Renal pelvis (tissue), 4 donors: ENCODE data around the gene CACNA1F. TPM values are rescaled to one million over a fixed set of nuclear protein-coding genes. Genes with fewer than 3 reads are reported as not detected.
"Not testable (repeated sequence)": the region's sequence is repeated elsewhere in the genome, so short reads cannot be mapped to it uniquely, and the experiment has no call there.

Source experiments
- DNase-seq: peaks from one replicate; pipeline ENCODE4 v3.0.0-alpha.2; 2013
- polyA plus RNA-seq, 3 donors: library from polyadenylated mRNA; unstranded; fragments of 120-200 nt; gene quantifications; one replicate each; pipeline ENCODE4 v1.2.1, GENCODE V29; 2013; ENCODE audit not compliant: insufficient read length in 3 of 3

CACNA1F gene
- polyA plus RNA-seq, 3 donors, result 0.11 to 0.33 (median 0.22) TPM

DNA sequence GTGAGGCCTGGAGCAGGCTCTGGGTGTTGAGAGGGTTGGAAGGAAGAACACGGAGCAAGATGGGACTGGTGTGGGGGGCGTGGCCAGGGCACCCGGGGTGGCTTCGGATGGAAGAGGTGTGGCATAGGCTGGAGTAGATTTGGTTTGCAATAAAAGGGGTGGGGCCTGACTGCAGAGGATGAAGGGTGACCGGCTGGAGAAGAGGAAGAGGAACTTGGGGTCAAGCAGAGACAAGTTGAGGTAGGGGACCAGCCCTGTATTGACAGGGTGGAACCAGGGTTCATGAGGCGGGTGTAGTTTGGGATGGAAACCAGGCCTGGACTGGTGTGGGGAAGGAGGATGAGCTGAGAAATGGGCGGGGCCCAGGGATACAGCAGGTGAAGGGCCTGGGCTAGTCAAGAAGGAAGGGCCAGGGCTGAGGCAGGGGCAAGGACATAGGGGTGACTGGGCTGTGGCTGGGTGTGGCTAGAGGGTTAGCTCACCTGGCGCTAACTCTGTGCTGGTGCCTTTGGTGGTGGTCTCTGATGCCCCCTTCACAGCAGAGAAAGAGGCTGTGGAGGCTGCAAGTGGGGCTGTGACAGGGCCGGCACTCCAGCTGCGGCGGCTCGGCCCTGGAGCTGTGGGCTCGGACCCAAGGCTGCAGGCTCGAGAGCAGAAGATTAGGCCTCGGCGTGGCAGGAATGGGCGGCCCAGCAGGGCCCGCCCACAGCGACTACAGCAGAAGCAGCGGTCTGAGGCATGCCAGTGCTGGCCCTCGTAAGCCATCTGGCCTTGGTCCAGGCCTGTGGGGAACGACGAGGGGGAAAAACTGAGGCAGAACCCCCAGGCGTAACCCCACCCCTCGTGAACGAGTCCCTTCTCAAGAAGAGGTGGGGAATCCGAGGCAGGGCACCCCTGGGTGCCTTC is 56.5 kb downstream of the CACNA1F start:
- no peak for DNase-seq

DNA sequence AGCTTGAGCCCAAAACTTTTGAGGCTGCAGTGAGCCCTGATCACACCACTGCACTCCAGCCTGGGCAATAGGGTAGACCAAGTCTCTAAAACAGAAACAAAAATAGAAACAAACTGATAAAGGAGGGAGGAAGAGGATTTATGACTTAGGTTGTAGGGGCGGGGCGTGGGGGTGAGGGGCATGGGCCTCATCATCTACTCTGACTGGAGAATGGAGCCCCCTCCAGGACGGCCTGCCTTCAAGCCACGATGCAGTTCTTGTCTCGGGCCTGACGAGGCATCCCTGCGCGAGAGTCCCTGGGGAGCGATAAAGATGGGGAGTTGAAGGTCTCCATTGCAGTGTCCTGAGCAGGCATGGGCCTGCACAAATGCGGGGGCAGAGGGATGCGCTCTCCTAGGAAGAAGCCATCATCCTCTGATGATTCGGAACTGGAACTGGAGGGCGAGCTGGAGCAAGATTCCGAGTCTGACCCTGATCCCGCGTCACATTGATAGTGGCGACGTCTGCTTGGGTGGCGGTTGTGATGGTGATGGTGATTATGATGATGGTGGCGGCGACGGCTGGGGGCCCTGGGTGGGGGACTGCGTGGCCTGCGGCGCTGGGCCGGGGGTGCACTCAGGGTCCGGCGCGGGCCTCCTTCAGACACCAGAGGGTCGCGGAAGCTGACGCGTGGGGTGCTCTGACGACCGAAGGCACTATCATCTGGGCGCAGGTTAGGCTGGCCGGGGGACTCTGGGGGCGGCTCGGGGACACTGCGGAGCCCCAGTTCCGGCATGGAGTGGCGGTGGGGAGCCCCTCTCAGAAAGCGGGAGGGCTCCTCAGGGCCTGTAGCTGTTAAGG is 57.5 kb downstream of the CACNA1F start:
- DNase-seq, result no peak

DNA sequence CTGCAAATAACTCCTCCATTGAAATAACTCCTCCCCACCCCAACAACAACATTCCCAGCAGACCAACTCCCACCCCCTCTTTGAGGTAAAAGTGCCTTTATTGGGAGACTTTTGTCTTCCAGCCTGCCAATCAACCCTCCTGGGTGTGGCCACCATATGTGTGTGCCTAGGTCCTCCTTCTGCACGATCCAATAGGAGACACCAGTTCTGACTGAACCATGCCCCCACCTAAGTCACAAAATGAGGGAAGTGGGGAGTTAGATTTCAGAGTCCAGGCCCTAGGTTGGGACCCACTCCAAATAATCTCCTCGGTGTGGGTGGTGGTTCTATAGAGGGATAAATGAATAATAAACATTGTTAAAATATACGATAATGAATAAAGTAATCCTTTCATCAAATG is 58.4 kb downstream of the CACNA1F start:
- DNase-seq, result no peak

DNA sequence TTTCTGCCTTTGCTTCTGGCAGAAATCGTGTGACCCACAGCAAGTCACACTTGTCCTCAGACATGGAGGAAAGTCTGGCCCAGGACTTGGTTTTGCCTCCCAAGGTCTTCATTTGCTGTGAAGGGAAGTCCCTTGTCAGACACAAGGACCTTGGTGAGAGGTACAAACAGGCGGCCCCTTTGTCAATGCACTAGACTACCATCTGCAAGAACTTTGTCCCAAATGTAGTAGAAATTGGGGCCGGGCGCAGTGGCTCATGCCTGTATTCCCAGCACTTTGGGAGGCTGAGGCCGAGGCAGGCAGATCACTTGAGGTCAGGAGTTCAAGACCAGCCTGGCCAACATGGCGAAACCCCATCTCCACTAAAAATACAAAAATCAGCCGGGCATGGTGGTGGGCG is 59.6 kb downstream of the CACNA1F start:
- not testable (repeated sequence) for DNase-seq

DNA sequence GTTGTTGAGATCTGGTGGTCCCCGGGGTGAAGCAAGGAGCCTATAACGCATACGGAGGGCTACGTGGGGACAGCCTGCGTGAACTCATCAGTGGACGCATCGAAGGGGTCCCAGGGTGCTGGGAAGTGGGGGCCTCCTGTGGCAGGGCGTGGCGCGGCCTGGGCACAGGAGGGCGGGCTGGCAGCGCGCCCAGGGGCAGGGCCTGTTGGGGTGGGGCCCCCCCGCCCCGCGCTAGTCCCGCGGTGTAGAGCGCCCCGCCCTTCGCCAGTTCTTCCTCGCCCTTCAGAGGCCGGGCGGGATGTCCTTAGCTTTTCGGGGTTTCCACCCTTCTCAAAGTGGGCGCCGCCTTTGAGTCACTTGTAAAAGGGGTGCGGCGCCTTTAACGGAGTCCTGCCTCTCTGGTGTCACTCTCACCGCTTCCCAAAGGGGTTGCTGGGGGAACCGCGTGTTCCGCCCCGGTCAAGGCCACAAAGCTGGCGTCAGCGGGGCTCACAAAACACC is 60.8 kb downstream of the CACNA1F start:
- DNase-seq, result no peak

DNA sequence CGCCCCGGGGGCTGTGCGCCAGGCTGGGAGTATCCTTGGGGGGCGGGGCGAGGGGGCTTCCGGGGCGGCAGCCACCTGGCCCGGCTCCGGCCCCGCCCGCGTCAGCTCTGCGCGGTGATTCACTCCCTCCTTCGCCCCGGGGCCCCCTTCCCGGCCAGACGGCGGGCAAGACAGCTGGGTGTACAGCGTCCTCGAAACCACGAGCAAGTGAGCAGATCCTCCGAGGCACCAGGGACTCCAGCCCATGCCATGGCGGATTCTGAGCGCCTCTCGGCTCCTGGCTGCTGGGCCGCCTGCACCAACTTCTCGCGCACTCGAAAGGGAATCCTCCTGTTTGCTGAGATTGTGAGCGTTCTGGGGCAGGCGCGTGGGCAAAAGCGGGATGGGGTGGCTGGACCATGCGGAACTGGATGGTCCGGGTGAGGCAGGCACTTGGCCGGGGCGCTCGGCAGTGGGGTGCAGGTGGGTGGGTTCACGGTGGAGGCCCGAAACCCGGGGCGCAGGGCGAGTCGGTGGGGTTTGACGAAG is 61.3 kb downstream of the CACNA1F start, which contains the start of gene PLP2:
Gene PLP2, plus strand, starts transcription at position 147 of the 528 bp plus-strand sequence. Its CDS starts 103 bp downstream, at position 250.
- DNase-seq, result no peak

DNA sequence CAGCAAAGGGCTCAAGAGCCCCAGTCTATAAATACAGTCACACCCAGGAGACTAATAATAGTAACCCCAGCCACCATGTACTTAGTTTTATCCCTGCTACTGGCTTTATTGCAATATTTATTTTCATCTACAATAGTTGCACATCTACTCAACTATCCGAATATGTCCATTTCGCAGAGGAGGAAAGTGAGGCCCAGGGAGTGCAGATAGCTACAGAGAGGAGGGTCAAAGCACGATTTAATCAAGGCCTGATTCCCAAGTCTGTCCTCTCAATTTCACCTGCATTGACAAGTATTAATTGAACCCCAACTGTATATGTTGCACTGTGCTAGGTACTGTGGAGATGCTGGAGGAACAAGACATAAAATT is 65.4 kb downstream of the CACNA1F start:
- no peak for DNase-seq

DNA sequence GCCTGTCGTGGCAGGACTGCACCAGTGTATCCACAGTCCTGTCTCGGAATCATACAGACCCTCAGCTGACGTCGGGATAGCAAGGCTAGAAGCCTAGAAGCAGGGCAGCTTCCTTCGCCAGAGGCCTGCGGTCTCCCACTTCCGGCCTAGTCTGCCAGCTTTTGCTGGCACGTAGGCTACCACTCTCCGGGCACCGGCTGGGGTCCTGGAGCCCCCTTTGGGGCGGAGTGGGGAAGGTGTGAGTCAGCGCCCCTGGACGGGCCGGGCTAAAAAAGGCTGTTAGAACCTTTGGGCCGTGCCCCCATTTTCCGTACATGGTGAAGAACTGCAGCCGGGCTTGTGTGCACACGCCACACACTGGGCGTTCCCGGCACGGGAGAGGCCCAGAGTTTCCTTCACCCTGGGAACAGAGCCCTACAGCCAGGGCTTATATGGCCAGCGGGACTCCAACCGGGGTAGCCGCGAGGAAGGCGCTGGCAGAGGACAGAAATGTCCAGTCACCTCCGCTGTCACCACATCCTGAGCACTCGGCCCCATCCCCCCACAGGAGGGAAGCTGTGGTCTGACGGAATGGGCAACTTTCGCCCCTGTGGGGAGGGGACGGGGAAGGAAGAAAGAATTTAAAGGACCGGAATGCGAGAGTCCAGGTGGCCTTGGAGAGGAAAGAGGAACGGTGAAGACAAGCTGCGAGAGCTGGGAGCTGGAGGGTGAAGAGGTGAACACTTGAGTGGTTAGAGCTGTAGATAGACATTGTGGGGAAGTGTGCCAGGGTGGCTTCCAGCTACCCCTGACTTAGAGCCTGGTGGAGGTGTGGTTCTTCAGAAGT is 66.0 kb downstream of the CACNA1F start:
- no peak for DNase-seq

DNA sequence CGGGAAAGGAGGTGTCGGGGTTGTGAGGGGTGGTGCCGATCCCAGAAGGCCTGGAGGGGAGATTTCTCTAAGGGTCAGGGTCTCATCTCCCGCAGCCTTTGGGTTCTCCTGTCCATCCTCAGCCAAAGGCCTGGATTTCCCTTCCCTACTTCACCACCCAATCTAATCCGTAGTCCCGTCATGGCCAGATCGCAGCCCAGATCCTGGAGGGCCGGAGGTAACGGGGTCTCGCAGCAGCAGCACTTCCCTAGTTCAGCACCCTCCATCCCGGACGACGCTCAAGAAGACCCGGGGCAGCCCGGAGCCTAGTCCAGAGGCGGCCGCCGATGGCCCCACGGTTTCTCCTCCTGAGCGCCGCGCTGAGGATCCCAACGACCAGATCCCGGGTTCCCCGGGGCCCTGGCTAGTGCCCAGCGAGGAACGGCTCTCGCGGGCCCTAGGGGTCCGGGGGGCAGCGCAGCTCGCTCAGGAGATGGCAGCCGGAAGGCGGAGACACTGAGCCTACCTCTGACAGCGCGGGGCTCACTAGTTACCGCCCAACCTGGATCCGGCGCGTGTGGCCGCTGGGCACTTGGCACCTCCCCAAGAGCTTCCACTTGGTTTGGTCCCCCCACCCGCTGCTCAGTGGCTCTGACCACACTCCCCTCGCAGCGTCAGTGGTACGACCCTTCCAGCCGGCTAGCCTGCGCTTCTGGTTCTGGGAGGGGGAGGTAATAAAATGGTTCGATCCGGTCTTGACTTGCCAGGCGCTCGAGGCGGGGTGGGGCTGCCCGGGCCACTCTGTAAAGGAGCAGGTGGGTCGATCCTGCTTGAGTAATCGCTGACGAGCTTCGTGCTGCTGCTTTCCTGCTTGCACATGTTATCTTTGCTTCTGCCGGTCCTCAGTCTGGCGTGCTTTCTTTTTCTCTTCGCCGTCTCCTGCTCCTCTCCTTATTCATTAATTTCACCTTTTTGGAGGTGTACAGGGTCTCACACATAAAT is 66.9 kb downstream of the CACNA1F start:
- peak; percentile 83 for DNase-seq

DNA sequence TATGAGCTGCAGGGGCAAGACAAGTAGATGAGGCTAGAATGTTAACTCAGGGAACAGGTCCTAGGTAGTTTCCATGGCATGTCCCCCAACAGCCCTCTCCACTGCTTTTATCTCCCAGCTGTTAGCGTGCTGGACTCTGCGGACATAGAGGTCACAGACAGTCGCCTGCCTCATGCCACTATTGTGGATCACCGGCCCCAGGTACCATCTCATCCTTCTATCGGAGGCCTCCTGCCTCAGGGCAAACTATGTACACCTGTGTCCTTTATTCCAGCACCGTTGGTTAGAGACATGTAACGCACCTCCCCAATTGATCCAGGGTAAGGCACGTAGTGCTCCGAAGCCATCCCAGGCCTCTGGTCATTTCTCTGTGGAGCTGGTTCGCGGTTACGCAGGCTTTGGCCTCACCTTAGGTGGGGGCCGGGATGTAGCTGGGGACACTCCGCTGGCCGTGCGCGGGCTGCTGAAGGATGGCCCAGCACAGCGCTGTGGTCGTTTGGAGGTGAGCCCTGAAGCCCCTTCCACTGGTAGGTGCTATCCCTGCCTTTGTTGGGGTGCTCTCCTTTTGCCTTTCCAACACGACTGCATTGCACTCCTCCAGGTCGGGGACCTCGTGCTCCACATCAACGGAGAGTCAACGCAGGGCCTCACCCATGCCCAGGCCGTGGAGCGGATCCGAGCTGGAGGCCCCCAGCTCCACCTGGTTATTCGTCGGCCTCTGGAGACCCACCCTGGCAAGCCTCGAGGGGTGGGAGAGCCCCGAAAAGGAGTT is 68.4 kb downstream of the CACNA1F start:
- no peak for DNase-seq

DNA sequence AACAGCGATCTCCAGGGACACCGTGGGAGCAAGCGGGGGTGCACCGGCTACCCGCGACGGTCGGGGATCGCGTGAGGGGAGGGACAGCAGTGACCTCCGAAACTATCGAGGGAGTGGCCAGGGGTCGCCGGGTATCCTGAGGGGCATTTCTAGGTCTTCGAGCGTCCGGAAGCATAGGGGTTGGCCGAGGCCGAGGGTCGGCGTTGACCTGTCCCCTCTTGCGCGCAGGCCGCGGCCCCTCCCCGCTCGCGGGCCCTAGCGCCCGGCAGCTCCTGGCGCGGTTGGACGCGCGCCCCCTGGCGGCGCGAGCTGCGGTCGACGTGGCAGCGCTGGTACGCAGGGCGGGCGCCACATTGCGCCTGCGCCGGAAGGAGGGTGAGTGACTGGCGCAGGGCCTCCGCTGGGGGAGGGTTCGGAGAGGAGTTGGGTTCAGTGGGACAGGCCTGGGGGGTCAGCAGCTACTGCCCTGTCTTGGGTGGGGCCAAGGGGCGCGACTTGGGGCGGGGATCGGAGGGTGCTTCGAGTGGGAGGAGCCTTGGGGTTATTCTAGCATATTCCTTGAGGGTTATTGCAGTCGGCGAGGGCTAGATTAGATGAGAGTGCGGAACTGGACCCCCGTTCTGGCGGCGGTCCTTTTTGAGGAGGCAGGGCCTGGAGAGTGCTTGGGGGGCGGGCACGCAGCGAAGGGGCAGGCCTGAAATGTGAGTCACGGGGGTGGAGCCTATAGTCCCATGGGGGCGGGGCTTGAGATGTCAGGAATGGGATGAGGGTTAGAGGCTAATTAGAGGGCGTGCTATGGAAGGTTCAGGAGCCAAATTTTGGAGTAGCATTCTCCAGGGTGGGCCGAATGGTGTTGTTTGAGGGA is 69.4 kb downstream of the CACNA1F start:
- peak; percentile 73 for DNase-seq

DNA sequence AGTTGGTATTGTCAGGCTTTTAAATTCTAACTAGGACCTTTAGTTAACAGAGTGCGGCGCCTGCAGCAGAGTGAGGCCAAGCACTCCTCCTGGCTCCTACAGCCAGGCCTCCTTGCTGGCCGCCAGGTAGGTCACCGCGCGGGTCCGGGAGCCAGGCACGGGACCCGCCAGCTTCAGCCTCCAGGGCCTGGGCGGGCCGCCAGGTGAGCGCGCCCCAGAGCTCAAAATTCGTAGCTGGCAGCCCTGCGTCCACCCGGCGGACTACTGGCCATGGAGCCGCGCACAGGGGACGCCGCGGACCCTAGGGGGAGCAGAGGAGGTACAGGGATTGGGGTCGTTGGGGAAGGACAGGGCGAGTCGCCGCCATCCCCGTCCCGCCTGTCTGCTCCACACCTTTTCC is 70.5 kb downstream of the CACNA1F start, which contains the start of gene MAGIX:
Gene MAGIX, plus strand, starts transcription at position 139 of the 400 bp plus-strand sequence. Its CDS starts 132 bp downstream, at position 271.
- DNase-seq, result no peak

DNA sequence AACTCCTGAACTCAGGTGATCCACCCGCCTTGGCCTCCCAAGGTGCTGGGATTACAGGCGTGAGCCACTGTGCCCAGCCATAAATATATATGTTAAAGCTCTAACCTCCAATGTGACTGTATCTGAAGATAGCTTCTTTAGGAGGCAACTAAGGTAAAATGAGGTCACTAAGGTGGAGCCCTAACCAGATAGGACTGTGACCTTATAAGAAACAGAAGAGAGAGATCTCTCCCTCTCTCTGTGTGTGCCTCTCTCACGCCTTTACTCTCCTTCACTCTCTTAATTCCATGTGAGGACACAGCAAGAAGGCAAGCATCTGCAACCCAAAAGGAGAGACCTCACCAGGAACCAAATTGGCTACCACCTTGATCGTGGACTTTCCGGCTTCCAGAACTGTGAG is 71.5 kb downstream of the CACNA1F start:
- DNase-seq, result no peak

DNA sequence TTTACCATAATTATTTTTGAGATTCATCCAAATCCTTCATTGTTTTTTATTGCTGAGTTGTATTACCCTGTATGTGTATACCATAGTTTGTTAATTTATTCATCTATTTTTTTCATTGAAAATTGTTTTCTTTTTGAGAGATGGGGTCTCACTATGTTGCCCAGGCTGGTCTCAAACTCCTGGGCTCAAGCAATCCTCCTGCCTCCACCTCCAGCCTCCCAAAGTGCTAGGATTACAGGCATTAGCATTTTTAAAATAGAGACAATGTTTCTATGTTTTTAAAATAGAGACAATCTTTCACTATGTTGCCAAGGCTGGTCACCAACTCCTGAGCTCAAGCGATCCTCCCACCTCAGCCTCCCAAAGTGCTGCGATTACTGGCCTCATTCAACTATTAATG is 72.2 kb downstream of the CACNA1F start:
- DNase-seq, result no peak

DNA sequence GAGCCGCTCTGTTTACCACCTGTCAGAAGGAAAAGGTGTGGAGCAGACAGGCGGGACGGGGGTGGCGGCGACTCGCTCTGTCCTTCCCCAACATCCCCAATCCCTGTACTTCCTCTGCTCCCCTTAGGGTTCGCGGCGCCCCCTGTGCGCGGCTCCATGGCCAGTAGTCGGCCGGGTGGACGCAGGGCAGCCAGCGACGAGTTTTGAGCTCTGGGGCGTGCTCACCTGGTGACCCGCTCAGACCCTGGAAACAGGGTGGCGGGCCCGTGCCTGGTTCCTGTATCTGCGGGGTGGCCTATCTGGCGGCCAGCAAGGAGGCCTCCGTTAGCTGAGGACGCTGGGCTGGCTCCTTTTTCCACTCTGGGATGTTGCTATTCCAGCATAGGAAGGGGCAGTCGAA is 75.9 kb downstream of the CACNA1F start:
- no peak for DNase-seq

DNA sequence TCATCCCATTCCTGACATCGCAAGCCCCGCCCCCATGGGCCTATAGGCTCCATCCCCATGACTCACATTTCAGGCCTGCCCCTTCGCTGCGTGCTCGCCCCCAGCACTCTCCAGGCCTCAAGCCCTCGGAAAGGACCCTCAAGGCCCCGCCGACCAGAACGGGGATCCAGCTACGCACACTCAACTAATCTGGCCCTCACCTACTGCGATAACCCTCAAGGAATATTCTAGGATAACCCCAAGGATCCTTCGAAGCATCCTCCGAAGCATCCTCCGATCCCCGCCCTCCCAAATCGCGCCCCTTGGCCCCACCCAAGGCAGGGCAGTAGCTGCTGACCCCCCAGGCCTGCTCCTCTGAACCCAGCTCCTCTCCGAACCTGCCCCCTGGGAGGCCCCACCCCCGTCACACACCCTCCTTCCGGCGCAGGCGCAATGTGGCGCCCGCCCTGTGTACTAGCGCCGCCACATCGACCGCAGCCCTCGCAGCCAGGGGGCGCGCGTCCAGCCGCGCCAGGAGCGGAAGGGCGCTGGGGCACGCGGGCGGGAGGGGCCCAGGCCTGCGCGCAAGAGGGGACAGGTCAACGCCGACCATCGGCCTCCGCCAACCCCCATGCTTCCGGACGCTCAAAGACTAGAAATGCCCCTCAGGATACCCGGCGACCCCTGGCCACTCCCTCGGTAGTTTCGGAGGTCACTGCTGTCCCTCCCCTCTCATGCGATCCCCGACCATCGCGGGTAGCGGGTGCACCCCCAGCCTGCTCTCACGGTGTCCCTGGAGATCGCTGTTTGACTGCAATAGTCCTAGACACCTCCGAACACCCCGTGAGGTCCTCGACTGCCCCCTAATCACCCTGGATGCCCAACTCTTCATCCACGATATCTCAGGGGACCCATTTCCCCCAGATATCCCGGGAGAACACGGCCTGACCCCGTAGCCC is 77.0 kb downstream of the CACNA1F start:
- peak; percentile 84 for DNase-seq
